Left lung (tissue), 10 donors: ENCODE data around the gene GRM1. TPM values are rescaled to one million over a fixed set of nuclear protein-coding genes. Genes with fewer than 3 reads are reported as not detected.

Source experiments
- ATAC-seq: fragments of 200-7000 bp; cut with Tn5 transposase; one replicate; pipeline ENCODE4 v1.9.1; 2020; ENCODE audit warnings: moderate library complexity
- DNase-seq, 4 donors: peaks; one replicate each; pipeline ENCODE4 v3.0.0-alpha.2; 2013 to 2020
- H3K27ac ChIP-seq, 2 donors: fragments of 200-600 bp; sonication (generic) in 1 of 2; one replicate each; pipeline versions ENCODE4 v1.5.0 to v1.8.0; 2020 to 2021
- H3K27me3 ChIP-seq, 2 donors: fragments of 200-600 bp; sonication (generic) in 1 of 2; one replicate each; pipeline versions ENCODE4 v1.5.0 to v1.8.0; 2020 to 2021
- H3K36me3 ChIP-seq, 2 donors: fragments of 200-600 bp; sonication (generic) in 1 of 2; one replicate each; pipeline versions ENCODE4 v1.5.0 to v1.8.0; 2020 to 2021
- H3K4me1 ChIP-seq, 2 donors: fragments of 200-600 bp; one replicate each; pipeline ENCODE4 v1.8.0; 2021
- H3K4me3 ChIP-seq, 2 donors: fragments of 200-600 bp; sonication (generic) in 1 of 2; one replicate each; pipeline versions ENCODE4 v1.5.0 to v1.8.0; 2020 to 2021; ENCODE audit warnings: mild to moderate bottlenecking in 1 of 2
- H3K9me3 ChIP-seq, 2 donors: fragments of 200-600 bp; sonication (generic) in 1 of 2; one replicate each; pipeline versions ENCODE4 v1.5.0 to v1.8.0; 2020 to 2021
- intact Hi-C, 2 donors: fragments of 100-400 bp; cut with DNase I; formaldehyde crosslinking; loops; one replicate each; pipeline versions ENCODE4 v1.11.2 to v1.14.2; 2022
- polyA plus RNA-seq, 6 donors: library from polyadenylated mRNA; unstranded; fragments of 120-200 nt; gene quantifications; one replicate each; pipeline ENCODE4 v1.2.1, GENCODE V29; 2013; ENCODE audit not compliant: insufficient read length in 6 of 6
- total RNA-seq, 2 donors: library from RNA; stranded (reverse); fragmentation: NEBNext Ultra II Directional; extraction: Animal tissue kit (Norgen Biotek cat#: 25700); gene quantifications; one replicate each; pipeline ENCODE4 v1.2.1, GENCODE V29; 2021
- TF ChIP-seq, protein P1 (sequence below), 2 donors: fragments of 200-600 bp; sonication (generic) in 1 of 2; IDR thresholded peaks; one replicate each; pipeline versions ENCODE4 v1.5.0 to v1.8.0; 2021; ENCODE audit warnings: antibody characterized with exemption in 2 of 2
- donor health status: DM: no; HTN: yes; CAD: no.
- donor health status: DM: no; HTN: no; CAD: no.

GRM1 gene
- total and polyA plus RNA-seq, 8 donors, result 0.04 to 0.10 (median 0.07) TPM; not detected in 1

DNA sequence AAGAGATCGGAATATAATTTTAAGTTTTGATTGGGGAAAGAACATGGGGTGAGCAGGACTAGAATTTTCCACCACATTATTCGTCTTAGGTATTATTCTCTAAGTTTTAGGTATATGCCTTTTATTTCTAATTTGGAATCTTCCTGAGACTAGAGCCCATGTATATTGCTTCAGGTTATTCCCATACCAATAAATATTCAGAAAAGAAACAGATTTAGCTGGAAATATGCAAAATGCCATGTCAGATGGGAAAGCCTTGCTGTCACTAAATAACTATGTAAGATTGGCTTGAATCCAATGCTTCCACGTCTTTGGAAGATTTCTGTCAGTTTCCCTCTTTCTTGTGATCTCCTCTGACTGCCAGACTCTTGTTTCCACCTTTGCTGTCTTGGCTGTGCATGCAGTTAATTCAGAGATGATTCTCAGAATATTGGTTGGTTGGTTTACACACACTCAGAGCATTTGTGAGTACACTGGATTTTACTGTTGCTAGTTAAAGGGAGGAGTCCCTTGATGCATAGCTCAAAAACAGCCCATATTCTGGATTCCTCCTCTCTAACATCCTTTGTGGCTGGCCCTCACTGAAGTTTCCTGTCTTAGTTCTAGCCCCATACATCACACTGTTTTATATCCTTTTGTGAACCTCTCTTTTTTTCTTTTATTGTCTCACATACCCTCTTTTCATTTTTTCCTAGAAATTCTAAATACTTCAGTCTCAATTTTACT, 64.3 kb downstream of the GRM1 start:
- TF ChIP-seq, protein P1, sequence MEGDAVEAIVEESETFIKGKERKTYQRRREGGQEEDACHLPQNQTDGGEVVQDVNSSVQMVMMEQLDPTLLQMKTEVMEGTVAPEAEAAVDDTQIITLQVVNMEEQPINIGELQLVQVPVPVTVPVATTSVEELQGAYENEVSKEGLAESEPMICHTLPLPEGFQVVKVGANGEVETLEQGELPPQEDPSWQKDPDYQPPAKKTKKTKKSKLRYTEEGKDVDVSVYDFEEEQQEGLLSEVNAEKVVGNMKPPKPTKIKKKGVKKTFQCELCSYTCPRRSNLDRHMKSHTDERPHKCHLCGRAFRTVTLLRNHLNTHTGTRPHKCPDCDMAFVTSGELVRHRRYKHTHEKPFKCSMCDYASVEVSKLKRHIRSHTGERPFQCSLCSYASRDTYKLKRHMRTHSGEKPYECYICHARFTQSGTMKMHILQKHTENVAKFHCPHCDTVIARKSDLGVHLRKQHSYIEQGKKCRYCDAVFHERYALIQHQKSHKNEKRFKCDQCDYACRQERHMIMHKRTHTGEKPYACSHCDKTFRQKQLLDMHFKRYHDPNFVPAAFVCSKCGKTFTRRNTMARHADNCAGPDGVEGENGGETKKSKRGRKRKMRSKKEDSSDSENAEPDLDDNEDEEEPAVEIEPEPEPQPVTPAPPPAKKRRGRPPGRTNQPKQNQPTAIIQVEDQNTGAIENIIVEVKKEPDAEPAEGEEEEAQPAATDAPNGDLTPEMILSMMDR (IDR thresholded peaks at IDR 0.05), result no peak
- intact Hi-C loops, result no loop called here
- ATAC-seq (no peak), DNase-seq (no peak)
- H3K9me3 ChIP-seq, result no peaks in the 10 kb centered on the region
- no peak overlapping the region for H3K4me3 ChIP-seq
- H3K27me3 ChIP-seq, result no peaks in the 10 kb centered on the region
- H3K4me1 ChIP-seq, result no peaks in the 10 kb centered on the region
- H3K27ac ChIP-seq, result no peak overlapping the region
- no peaks in the 10 kb centered on the region for H3K36me3 ChIP-seq

DNA sequence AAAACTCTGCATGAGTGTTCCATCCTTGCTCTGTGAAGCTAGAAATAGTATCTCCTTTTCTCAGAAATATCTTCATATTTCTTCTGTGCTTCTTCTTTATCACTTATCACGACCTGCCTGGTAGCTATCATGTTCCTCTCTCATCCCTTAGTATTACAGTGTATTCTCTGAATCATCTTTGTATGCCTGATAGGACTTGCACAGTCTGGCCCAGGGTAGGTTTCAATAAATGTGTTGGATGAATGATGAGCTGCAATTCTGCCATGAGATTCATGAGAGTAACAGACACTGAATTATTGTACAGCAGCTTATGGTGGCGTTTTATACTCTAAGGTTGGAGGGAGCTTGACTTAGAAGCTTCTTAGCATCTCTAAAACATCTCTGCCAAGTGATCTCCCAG, 66.6 kb downstream of the GRM1 start:
- TF ChIP-seq, protein P1 (IDR thresholded peaks at IDR 0.05), result no peak
- intact Hi-C loops, result no loop called here
- no peaks in the 10 kb centered on the region for H3K9me3 ChIP-seq
- no peaks in the 10 kb centered on the region for H3K36me3 ChIP-seq
- no peaks in the 10 kb centered on the region for H3K27me3 ChIP-seq
- no peaks in the 10 kb centered on the region for H3K4me1 ChIP-seq
- H3K4me3 ChIP-seq, result no peak overlapping the region
- DNase-seq, result no peak
- no peak for ATAC-seq
- H3K27ac ChIP-seq, result no peak overlapping the region

DNA sequence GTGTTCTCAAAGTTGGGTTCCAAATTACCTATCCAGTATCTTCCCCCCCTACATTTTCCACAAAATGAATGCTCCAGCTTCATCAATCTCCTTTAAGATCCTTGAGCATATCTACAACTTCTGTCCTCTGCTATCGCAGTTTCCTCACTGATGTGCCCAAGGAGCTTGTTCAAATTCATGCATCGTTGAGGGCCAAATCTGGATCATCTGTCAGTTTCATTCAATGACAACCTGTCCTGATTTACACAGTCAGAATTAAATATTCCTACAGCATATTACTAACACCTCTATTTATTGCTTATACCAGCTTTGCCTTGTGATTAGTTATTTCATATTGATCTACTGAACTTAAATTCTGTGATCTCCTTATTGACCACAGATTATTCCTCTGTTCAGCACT, 68.7 kb downstream of the GRM1 start:
- Histone ChIP-seq H3K4me3 (no peak overlapping the region), H3K9me3 (no peaks in the 10 kb centered on the region), H3K27ac (no peak overlapping the region), H3K36me3 (no peaks in the 10 kb centered on the region), H3K27me3 (no peaks in the 10 kb centered on the region), H3K4me1 (no peaks in the 10 kb centered on the region)
- DNase-seq (no peak), ATAC-seq (no peak)
- TF ChIP-seq, protein P1 (IDR thresholded peaks at IDR 0.05), result no peak
- intact Hi-C loops, result no loop called here

DNA sequence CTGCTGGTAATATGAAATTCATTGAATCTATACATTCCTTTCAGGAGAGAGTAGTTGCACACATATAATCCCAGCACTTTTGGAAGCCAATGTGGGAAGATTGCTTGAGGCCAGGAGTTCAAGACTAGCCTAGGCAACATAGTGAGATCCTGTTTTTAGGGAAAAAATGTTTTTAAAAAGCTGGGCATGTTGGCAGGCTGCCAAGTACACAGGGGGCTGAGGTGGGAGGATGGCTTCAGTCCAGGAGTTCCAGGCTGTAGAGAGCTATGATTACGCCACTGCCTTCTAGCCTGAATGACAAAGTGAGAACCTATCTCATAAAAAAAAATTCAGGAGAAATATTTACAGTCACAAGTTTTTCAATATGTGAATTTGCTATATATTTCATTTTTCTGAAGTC, 71.9 kb downstream of the GRM1 start:
- TF ChIP-seq, protein P1 (IDR thresholded peaks at IDR 0.05), result no peak
- Histone ChIP-seq H3K27me3 (no peaks in the 10 kb centered on the region), H3K27ac (no peak overlapping the region), H3K4me1 (no peaks in the 10 kb centered on the region), H3K9me3 (peaks cover 0 to 4% of the 10 kb centered on the region in 2 donors), H3K4me3 (no peak overlapping the region), H3K36me3 (no peaks in the 10 kb centered on the region)
- intact Hi-C loops, result no loop called here
- DNase-seq (no peak), ATAC-seq (no peak)

DNA sequence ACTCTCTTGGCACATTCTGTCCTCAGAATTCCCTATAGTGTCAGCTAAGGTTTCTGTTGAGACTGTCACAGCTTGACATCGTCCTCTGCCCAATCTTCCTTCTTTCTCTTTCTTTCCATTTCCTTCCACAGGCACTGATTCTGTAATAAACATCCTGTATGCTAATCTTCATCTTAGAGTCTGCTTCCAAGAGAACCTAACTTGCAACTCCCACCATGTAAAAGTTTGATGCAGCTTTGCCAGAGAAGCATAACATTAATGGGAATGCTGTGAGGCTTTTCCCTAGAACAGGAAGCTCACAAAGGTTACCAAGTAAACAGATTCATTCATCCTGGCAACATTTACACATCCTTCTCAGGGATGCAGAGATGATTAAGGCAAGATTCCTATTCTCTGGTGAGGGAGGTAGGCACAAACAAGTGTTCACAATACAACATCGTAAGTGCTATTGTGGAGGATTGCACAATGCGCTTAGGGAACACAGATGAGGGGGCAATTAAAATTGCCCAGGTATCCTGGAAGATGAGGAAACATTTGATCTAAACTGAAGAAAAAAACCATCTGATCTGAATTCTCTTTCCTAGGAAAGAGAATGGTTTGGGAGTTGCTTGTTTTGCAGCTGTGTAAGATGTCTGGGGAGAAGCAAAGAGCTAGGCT, 74.7 kb downstream of the GRM1 start:
- ATAC-seq (no peak), DNase-seq (no peak)
- Histone ChIP-seq H3K27me3 (no peaks in the 10 kb centered on the region), H3K4me1 (no peaks in the 10 kb centered on the region), H3K9me3 (peaks cover 0 to 4% of the 10 kb centered on the region in 2 donors), H3K27ac (no peak overlapping the region), H3K4me3 (no peak overlapping the region), H3K36me3 (no peaks in the 10 kb centered on the region)
- intact Hi-C loops, result no loop called here
- TF ChIP-seq, protein P1 (IDR thresholded peaks at IDR 0.05), result no peak
